ENCODE measurements around the gene FLVCR1.
"Not testable (repeated sequence)": the region's sequence is repeated elsewhere in the genome, so short reads cannot be mapped to it uniquely, and the experiment has no call there.

FLVCR1 gene

GRCh38 chr1:212860713-212861581 is 2.9 kb downstream of the FLVCR1 start:
- FAIRE-seq, result no peak

GRCh38 chr1:212862111-212862690 is 4.1 kb downstream of the FLVCR1 start:
- no peak for FAIRE-seq

GRCh38 chr1:212863345-212863744 is 5.3 kb downstream of the FLVCR1 start:
- not testable (repeated sequence) for FAIRE-seq

- no peak for FAIRE-seq
Measured at GRCh38 chr1:212864201-212864600, 6.1 kb downstream of the FLVCR1 start.

- no peak for FAIRE-seq
Measured at GRCh38 chr1:212867192-212867591, 9.1 kb downstream of the FLVCR1 start.

- FAIRE-seq, result no peak
Measured at GRCh38 chr1:212871976-212872375, 13.9 kb downstream of the FLVCR1 start.

GRCh38 chr1:212873518-212873917 is 15.4 kb downstream of the FLVCR1 start:
- FAIRE-seq, result no peak

GRCh38 chr1:212878418-212878817 is 20.3 kb downstream of the FLVCR1 start:
- FAIRE-seq, result no peak

- FAIRE-seq, result no peak
Measured at GRCh38 chr1:212879947-212880690, 22.0 kb downstream of the FLVCR1 start.

GRCh38 chr1:212884592-212884991 is 26.5 kb downstream of the FLVCR1 start:
- FAIRE-seq, result no peak

- FAIRE-seq, result no peak
Measured at GRCh38 chr1:212892108-212892507, 34.0 kb downstream of the FLVCR1 start.

GRCh38 chr1:212899845-212900244 is 41.8 kb downstream of the FLVCR1 start:
- FAIRE-seq, result no peak

GRCh38 chr1:212901290-212901689 is 43.2 kb downstream of the FLVCR1 start:
- FAIRE-seq, result no peak

GRCh38 chr1:212902054-212902453 is 44.0 kb downstream of the FLVCR1 start:
- no peak for FAIRE-seq

GRCh38 chr1:212903664-212904063 is 45.6 kb downstream of the FLVCR1 start:
- FAIRE-seq, result no peak

- not testable (repeated sequence) for FAIRE-seq
Measured at GRCh38 chr1:212908071-212908470, 50.0 kb downstream of the FLVCR1 start.

GRCh38 chr1:212908971-212909370 is 50.9 kb downstream of the FLVCR1 start:
- no peak for FAIRE-seq

- no peak for FAIRE-seq
Measured at GRCh38 chr1:212909652-212910063, 51.6 kb downstream of the FLVCR1 start.

- not testable (repeated sequence) for FAIRE-seq
Measured at GRCh38 chr1:212910213-212910612, 52.1 kb downstream of the FLVCR1 start.

- FAIRE-seq, result not testable (repeated sequence)
Measured at GRCh38 chr1:212913638-212914037, 55.6 kb downstream of the FLVCR1 start.

GRCh38 chr1:212914110-212914509 is 56.0 kb downstream of the FLVCR1 start:
- FAIRE-seq, result not testable (repeated sequence)

- no peak for FAIRE-seq
Measured at GRCh38 chr1:212914789-212915188, 56.7 kb downstream of the FLVCR1 start.

GRCh38 chr1:212915245-212916091 is 57.4 kb downstream of the FLVCR1 start:
- FAIRE-seq, result no peak

Data from G401.6 (cell line).